UCSD-AML1 (cell line): ENCODE measurements around the gene DCAF17.
"Not testable (repeated sequence)": the region's sequence is repeated elsewhere in the genome, so short reads cannot be mapped to it uniquely, and the experiment has no call there.

Source experiments
- DNase-seq: peaks from one replicate; lab custom pipeline; 2025; ENCODE audit not compliant: unreplicated experiment; lab: John Stamatoyannopoulos, UW

The DCAF17 gene

GRCh38 chr2:171513719-171514160 lies 79.7 kb downstream of the DCAF17 start:
- DNase-seq: no peak

- no peak for DNase-seq
Measured at GRCh38 chr2:171514908-171515582, 81.0 kb downstream of the DCAF17 start.

GRCh38 chr2:171515672-171516298 lies 81.8 kb downstream of the DCAF17 start:
- no peak for DNase-seq

- no peak for DNase-seq
Measured at GRCh38 chr2:171516793-171517192, 82.8 kb downstream of the DCAF17 start.

DNA sequence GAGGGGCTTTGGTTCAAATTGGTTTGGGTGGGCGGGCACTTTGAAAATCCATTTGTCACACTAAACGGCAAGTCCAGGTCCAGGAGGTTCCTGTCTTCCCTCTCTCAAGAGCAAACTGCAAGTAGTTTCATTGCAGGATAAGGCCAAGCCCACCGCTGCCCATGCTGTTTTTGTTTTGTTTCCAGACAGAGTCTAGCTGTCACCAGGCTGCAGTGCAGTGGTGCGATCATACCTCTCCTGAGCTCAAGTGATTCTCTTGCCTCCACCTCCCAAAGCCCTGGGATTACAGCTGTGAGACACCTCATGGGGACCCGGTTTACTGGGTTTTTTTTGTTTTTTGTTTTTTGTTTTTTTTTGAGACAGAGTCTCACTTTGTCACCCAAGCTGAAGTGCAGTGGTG lies 86.4 kb downstream of the DCAF17 start:
- DNase-seq: no peak

DNA sequence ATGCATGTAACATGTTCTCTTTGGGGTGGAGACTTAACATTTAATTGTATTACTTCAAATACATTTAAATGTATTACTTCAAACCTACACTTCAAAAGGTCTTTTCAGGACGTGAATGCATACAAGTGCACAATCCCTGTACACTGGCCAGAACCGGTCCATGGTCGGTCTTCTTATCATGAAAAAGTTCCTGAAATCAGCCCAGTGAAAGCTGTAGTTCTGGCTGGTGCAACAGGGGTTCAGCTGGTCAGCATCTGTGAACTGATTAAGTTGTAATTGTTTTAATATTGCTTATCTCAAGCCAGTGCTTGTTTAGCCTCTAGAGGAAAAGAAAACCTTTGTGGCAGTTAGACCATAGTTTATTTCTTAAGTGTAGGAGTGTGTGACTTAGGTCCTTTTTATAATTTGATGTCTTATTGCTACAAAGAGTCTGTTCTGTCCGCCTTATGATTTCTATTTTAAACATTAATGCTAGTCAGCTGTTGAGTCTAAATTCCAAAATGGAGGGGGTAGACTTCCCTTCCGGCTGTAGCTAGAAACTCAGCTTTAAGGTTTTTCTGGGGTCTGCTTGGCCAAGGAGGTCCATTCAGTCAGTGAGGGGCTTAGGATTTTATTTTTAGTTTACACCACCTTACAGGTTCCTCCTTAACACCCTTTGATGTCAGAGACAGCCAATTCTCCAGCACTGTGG lies 87.5 kb downstream of the DCAF17 start:
- no peak for DNase-seq

DNA sequence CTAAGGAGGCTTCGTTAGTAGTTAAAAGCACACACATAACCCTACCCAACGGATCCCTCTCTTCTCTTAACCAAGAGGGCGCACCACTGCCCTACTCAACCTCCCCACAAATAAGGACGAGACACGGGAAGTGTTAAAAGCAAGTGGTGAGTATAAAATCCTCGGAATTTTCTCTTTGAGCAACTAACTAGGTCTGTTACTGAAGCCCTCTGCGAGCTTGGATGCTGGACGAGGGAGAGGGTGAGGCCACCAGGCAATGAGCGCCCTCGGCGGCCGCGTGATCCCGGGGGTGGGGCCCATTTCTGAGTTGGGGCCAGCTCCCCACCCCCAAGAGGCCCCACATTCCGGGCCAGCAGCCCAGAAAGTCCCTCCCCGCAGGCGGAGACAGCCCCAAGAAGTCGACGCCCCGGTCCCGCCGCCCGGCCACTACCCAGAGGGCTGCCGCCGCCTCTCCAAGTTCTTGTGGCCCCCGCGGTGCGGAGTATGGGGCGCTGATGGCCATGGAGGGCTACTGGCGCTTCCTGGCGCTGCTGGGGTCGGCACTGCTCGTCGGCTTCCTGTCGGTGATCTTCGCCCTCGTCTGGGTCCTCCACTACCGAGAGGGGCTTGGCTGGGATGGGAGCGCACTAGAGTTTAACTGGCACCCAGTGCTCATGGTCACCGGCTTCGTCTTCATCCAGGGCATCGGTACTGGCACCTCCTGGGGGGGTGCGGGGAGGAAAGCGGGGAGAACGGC lies 88.2 kb downstream of the DCAF17 start, which contains the start of gene CYBRD1:
CYBRD1 (plus strand) TSS at position 423 of the 736 bp plus-strand sequence; CDS start at position 495, 72 bp downstream.
- peak; percentile 77 for DNase-seq

GRCh38 chr2:171522788-171523087 lies 88.7 kb downstream of the DCAF17 start:
- DNase-seq: peak; percentile 57

DNA sequence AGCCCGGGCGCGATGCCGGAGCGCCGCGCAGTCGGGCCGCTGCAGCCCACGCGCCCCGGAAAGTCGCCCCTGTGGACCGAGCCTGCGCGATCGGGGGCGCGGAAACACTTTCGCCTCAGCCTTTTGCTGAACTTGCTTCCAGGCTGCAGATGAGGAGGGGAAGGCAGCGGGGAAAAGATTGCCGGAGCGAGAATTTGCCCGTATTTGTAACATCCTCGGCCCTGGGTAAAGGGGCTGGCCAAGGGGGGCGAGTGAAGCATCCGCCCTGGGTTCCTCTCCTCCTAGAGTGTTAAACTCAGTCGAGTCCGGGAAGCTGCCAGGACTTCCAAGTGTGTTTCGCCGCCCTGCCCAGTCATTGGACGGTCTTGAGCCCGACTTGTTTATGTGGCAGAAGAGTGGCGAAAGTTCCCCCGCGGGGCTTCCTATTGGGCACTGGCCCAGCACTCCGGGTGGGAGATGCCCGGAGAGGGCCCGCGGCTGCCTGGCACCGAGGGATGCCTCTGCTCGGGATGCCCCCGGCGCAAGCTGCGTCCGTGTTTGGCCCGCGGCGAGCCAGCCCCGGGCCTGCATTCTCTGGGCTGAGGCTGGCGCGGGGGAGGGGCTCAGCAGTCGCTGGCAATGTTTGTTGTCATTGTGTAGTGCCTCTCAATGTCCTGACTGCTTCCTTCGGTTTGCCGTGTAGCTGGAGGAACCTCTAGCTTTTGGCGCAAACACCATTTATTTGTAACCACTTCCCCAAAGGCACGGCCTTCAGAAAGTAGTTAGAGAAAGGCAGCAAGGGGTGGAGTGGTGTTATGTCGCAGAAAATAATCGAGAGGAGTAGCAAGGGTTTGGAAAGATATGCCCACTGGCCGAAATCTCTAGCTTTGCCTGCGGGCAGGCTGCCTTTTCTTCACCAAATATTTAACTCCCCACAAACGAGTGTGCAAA lies 89.3 kb downstream of the DCAF17 start:
- peak; percentile 90 for DNase-seq

GRCh38 chr2:171524018-171524401 lies 90.0 kb downstream of the DCAF17 start:
- DNase-seq: no peak

- DNase-seq: no peak
Measured at GRCh38 chr2:171529914-171530313, 95.9 kb downstream of the DCAF17 start.

DNA sequence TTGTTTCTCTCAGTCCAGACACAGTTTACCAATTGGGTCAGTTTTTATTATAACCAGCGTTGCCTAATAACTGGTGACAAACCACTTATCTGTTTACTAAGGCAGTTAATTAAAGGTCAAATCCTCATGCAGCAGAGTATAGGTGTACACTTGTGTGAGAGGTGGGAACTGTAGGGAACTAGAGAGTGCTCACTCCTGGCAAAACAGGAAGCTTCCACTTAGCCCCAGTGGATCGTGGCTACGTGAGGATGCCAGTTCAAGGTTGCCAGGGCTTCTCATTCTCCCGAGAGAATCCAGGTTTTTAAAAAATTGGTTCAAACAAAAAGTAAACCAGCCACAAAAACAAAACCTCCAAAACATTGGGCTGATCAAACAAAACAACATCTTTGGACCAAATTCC lies 96.4 kb downstream of the DCAF17 start:
- no peak for DNase-seq

GRCh38 chr2:171530859-171531258 lies 96.8 kb downstream of the DCAF17 start:
- not testable (repeated sequence) for DNase-seq

- no peak for DNase-seq
Measured at GRCh38 chr2:171531291-171531690, 97.3 kb downstream of the DCAF17 start.

DNA sequence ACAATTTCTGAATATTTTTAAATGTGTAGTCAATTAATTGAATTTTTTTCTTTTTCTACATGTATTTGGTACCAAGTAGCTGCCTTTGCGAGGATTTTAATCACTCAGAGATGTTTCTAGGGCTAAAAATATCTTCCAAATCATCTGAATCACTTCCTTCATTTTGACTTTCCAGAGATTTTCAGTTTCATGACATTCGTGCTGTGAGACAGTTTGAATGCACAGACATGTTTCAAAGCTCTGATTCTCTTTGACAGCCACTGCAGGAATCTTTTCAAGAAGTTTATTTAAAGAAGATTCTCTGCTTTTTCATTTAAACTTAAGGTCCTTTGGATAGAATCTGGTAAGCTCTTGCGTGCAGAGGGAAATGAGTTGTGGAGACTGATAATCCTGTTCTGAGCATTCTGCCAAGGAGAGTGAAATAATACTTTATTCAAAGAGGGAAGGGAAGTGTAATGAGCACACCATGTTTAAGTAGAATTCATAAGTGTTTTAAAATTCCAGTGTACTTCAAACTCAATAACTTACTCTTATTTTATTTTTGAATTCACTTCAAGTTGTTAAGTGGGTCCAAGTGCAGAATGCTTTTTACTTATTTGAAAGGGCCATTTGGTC lies 97.9 kb downstream of the DCAF17 start:
- no peak for DNase-seq

DNA sequence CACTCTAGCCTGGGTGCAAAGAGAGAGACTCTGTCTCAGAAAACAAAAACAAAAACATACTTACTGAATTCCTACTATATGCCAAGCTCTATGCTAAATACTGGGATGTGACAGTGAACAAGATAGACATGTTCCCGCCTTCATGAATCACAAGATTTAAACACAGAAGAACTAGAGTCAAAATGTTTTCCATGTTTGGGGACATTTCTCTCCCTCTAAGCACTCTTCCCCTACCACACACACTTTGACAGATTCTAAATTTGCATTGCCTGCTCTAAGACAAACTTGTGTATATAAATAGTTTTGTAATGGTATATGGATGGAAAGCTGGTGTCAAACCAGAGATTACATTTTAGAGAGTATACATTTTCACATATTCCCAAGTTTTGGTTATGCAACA lies 99.3 kb downstream of the DCAF17 start:
- no peak for DNase-seq
